Mucosa of gallbladder (tissue), 1 donor: ENCODE results near the gene NDUFS8. TPM values are rescaled to one million over a fixed set of nuclear protein-coding genes. Genes with fewer than 3 reads are reported as not detected.

ENCODE experiments used
- DNase-seq: peaks from one replicate; pipeline ENCODE4 v3.0.0-alpha.2; 2020; ENCODE audit warnings: low spot score
- total RNA-seq: library from RNA; stranded (reverse); gene quantifications from one replicate; pipeline ENCODE4 v1.2.1, GENCODE V29; 2021
- donor health status: DM: no; HTN: no; CAD: no.

The NDUFS8 gene
- total RNA-seq, 1 donor from 2014 or later: 168 TPM

DNA sequence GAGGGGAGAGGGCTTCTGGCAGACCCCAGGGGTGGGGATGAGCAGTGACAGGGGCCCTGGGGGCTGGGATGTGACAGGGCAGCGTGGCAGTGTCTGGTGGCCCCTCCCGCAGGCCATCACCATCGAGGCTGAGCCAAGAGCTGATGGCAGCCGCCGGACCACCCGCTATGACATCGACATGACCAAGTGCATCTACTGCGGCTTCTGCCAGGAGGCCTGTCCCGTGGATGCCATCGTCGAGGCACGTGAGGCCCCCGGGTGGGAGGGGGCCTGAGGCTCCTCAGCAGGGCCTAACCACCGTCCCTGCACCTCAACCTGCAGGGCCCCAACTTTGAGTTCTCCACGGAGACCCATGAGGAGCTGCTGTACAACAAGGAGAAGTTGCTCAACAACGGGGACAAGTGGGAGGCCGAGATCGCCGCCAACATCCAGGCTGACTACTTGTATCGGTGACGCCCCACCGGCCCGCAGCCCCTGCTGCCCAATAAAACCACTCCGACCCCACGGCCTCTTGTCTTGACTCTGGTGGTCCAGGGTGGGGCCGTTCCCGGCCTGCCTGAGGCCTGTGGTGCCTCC is 5.7 kb downstream of the NDUFS8 start:
- no peak for DNase-seq

DNA sequence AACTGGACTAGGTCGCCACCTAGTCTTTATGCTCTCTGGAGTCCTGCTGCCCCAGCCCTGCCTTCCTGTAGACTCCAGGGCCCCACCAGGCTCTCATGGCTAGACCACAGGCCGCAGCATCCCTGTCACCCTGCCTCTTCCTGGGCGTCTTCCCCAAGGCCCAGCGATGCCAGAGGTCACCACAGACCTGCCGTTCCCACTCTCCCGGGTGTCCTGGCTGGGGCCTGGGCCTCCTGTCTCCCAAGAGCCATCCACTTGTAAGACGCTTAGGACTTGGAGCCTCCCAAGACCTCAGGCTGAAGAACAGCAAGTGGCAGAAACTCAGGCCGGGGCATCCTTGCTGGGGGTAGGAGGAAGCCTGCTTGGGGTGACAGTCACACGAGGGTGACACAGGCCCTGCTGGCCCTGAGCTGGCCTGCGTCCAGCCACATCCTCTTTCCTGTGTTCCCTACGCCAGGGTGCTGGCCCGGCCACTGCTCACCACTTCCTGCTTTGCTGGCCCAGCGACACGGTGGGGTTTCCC is 6.3 kb downstream of the NDUFS8 start:
- DNase-seq: peak; percentile 52

- no peak for DNase-seq
Measured at GRCh38 chr11:68037411-68038225, 7.1 kb downstream of the NDUFS8 start.

DNA sequence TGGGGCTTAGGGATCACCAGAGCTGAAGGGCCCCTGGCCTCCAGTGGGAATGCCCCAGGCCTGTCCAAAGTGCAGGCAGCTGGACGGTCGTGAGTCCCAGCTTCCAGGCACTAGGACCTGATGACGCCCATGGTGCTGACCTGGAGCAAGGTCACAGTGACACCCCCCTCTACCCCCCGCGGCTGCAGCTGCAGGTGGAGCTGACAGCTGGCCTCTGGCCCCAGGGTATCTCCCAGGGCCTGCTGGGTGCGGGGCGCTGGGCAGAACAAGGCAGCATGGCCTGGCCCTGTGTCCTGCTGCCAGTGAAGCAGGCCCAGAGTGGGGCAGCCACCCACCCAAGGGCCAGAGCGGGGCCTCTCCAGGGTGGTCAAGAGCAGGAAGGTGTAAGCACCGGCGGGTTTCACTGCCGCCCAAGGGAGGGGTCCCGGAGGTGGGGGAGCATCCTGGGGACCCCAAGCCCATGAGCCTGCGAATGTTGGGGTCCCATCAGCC is 7.8 kb downstream of the NDUFS8 start:
- no peak for DNase-seq

- peak; percentile 86 for DNase-seq
Measured at GRCh38 chr11:68038718-68039525, 8.4 kb downstream of the NDUFS8 start, which contains the start of gene TCIRG1. Gene TCIRG1, plus strand, starts transcription at chr11:68039025. Its CDS starts 2,247 bp downstream, at chr11:68041272.

DNA sequence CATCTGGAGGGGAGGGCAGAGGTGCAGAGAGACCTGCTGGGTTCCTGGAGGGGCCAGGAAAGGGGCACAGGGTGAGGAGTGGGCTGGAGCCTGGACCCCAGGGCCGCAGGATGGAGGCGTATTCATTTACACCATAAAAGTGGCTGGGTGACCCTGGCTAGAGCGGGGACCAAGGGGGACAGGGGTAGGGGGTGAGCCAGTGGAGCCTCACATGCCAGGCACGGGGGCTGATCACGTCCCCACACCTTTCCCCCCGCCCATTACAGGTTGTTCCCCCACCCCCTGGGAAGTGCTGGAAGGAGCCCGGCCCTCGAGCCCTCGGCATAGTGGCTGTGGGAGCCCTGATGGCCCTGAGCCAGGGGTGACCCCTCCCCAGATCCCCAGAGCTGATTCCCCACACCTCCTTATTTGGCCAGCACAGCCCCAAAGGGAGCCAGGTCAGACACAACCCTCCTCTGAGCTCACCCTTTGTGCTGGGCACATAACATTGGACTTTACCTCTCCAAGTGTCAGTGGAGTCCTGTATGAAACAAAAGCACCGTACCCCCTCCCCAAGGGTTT is 9.1 kb downstream of the NDUFS8 start:
- no peak for DNase-seq

DNA sequence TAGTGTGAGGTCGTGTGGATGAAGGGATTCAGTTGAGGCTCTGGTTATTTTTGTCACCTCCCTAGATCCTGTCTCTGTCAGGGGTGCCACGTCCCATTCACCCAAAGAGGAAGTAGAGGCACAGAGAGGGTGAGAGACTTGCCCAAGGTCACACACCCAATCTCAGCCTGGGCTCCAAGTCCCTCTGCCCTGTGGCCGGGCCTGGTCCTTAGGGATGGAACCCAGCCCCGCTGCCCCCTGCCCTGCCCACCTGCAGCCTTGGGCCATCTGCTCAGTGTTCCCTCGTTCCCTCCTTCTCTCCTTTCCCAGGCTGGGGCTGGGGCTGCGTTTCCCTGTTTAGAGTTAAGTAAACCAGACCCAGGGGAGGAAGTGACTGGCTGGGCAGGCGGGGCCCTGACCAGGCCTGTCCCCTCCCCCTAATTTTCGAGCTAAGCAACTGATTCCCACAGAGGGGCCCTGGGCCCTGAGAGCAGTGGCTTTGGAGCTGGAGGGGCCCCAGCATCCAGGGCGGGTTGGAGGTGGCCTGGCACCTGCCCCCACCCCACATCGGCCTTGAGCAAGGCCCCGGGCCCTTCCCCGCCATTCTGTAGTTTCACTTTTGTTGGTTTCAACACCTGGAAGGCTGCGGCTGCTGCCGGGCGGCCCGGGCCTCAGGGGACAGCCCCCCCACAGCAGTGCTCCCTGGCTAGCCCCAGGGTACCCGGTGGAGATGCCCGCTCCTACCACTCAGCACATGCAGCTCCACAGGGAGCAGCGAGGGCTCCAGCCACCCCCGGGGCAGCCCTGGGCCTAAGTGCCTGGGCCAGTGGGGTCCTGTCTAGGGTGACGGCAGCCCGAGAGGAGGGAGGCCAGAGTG is 9.8 kb downstream of the NDUFS8 start:
- DNase-seq: no peak

GRCh38 chr11:68040957-68041591 is 10.6 kb downstream of the NDUFS8 start:
- DNase-seq: no peak

- DNase-seq: no peak
Measured at GRCh38 chr11:68041617-68042218, 11.2 kb downstream of the NDUFS8 start.

- DNase-seq: no peak
Measured at GRCh38 chr11:68042219-68043028, 11.9 kb downstream of the NDUFS8 start.

DNA sequence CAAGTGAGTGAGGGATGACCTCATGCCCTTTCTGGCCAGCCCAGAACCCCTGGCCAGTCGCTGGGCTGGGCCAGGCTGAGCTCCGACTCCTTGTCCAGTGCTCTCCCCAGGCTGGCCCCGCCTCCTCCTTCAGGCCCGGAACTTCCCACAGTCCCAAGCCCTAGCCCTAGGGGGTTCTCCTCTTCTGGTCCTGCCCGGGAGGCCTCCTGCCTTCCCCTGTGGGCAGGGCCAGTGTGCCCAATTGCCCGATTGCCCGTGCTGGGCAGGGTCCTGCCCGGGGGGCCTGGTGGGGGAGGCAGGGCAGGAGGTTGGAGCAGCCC is 12.5 kb downstream of the NDUFS8 start:
- DNase-seq: no peak

- no peak for DNase-seq
Measured at GRCh38 chr11:68043349-68044144, 13.1 kb downstream of the NDUFS8 start.

- DNase-seq: no peak
Measured at GRCh38 chr11:68044145-68044813, 13.8 kb downstream of the NDUFS8 start.

DNA sequence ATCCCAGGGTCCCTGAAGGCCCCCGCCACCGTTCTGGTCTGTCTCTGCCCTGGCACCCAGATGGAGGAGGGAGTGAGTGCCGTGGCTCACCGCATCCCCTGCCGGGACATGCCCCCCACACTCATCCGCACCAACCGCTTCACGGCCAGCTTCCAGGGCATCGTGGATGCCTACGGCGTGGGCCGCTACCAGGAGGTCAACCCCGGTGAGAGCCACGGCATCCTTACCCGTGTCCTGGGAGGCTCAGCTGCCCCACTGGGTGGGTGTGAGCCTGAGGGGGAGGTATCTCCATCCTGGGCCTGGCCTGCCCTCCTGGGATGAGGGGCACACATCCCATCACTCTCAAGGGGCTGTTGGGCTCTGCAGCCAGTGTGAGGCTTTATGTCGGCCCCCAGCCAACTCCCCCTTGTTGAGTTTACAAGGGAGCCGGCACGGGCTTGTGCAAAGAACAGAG is 14.4 kb downstream of the NDUFS8 start:
- DNase-seq: no peak

GRCh38 chr11:68047437-68048290 is 17.2 kb downstream of the NDUFS8 start:
- no peak for DNase-seq

- no peak for DNase-seq
Measured at GRCh38 chr11:68048681-68049508, 18.4 kb downstream of the NDUFS8 start.
